K562 (cell line): ENCODE measurements around the gene COL9A2. TPM values are rescaled to one million over a fixed set of nuclear protein-coding genes. Genes with fewer than 3 reads are reported as not detected.

Experiments
- ATF7 ChIP-seq: fragments of 450-650 bp; IDR thresholded peaks from 2 replicates; pipeline ENCODE4 v1.7.1; 2014; ENCODE audit warnings: mild to moderate bottlenecking, moderate library complexity
- ETV1 ChIP-seq: fragments of 450-650 bp; conservative IDR thresholded peaks from 2 replicates; pipeline ENCODE4 v1.6.1; 2016; ENCODE audit warnings: missing genetic modification characterization, control low read depth, low read depth, missing compliant biosample characterization
- NR0B1 ChIP-seq: fragments of 450-650 bp; IDR thresholded peaks from one replicate; pipeline ENCODE4 v1.6.1; 2018; ENCODE audit warnings: mild to moderate bottlenecking, moderate library complexity; ENCODE audit not compliant: partially characterized antibody
- RBM22 ChIP-seq: fragments of 200-400 bp; formaldehyde crosslinking; IDR thresholded peaks from 2 replicates; pipeline ENCODE4 v1.6.1; 2018; ENCODE audit warnings: low read length, low read depth; ENCODE audit not compliant: poor library complexity, severe bottlenecking
- ZNF140 ChIP-seq: fragments of 250-450 bp; sonication (Bioruptor Pico); IDR thresholded peaks from 2 replicates; pipeline ENCODE4 v1.8.0; 2021; ENCODE audit warnings: moderate library complexity, mild to moderate bottlenecking, inconsistent platforms
- ZNF23 ChIP-seq: fragments of 250-450 bp; sonication (Bioruptor Pico); IDR thresholded peaks from 2 replicates; pipeline ENCODE4 v1.4.0; 2020; ENCODE audit warnings: mild to moderate bottlenecking
- polyA plus RNA-seq, 8 experiments: library from polyadenylated mRNA; depleted of rRNA in 4 of 8; stranded (reverse) in 5 of 8; unstranded in 3 of 8; fragments of >200 nt; fragmentation: Nextera tagmentation in 2 of 8; fragmentation: Illumina TruSeq in 1 of 8; extraction: Ambion mirVana in 2 of 8; extraction: Trizol in 1 of 8; gene quantifications; 2 replicates each; pipeline versions ENCODE4 v1.2.1 to v1.2.3, GENCODE V29; 2011 to 2014; ENCODE audit warnings: inconsistent platforms in 1 of 8, missing spikeins in 1 of 8
- total RNA-seq, 7 experiments: library from RNA; depleted of rRNA in 6 of 7; stranded (reverse); fragments of >200 nt in 6 of 7; fragmentation: Illumina TruSeq in 2 of 7; extraction: Trizol in 2 of 7; gene quantifications; 2 replicates each; pipeline versions ENCODE4 v1.2.1 to v1.2.3, GENCODE V29; 2011 to 2021; ENCODE audit warnings: low replicate concordance in 1 of 7
- TF ChIP-seq, protein P1 (sequence below), 2 experiments: fragments of 450-650 bp; conservative IDR thresholded peaks; 2 replicates each; pipeline ENCODE4 v1.6.1; 2017; ENCODE audit warnings: mild to moderate bottlenecking in 2 of 2, moderate library complexity in 2 of 2

COL9A2 gene
- total and polyA plus RNA-seq, 9 of the 15 experiments (the other 6 are each of a cell fraction or from before 2014, with no cell fraction given): 0.03 to 2.2 (median 0.31) TPM

DNA sequence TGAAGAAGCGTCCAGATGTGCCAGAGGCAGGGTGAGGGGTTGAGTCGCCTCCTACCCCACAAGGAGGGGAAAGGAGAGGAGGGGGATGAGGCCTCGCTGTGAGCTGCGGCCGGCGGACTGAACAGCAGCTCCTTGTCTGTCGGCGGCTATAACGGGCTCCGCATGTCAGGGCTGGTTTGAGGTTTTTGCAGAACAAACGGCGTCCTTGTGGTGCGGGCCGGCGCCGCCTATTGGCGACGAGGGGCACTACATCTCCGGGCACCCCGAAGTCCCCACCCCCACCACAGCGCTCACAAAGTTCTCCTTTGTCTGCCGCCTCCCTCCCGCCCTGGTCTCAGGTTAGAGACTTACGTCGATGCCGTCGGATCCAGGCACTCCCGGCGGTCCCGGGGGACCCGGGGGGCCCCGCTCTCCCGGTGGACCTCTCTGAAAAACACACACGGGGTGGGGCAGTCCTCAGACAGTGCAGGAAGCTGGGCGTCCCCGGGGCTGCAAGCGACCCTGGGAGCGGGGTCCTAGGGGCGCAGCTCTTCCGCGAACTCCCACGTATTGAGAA lies 1.8 kb downstream of the COL9A2 start (continued):
- TF ChIP-seq ATF7 (peak; percentile 49; the same call in 1 of the 2 replicates), NR0B1 (no peak), ETV1 (tag) (no peak), ZNF23 (CRISPR knock-in tag) (no peak), RBM22 (peak; percentile 48), ZNF140 (CRISPR knock-in tag) (no peak)
- TF ChIP-seq, protein P1, sequence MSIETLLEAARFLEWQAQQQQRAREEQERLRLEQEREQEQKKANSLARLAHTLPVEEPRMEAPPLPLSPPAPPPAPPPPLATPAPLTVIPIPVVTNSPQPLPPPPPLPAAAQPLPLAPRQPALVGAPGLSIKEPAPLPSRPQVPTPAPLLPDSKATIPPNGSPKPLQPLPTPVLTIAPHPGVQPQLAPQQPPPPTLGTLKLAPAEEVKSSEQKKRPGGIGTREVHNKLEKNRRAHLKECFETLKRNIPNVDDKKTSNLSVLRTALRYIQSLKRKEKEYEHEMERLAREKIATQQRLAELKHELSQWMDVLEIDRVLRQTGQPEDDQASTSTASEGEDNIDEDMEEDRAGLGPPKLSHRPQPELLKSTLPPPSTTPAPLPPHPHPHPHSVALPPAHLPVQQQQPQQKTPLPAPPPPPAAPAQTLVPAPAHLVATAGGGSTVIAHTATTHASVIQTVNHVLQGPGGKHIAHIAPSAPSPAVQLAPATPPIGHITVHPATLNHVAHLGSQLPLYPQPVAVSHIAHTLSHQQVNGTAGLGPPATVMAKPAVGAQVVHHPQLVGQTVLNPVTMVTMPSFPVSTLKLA (conservative IDR thresholded peaks at IDR 0.05): peak in 1 of 2 experiments; percentile 57; a peak in 1 of 4 replicates
